ENCODE data around the gene NWD2. TPM values are rescaled to one million over a fixed set of nuclear protein-coding genes. Genes with fewer than 3 reads are reported as not detected.
A peak's percentile ranks its signal among the peaks of the same experiment; 100 is the strongest.
"Not testable (repeated sequence)": the region's sequence is repeated elsewhere in the genome, so short reads cannot be mapped to it uniquely, and the experiment has no call there.

The NWD2 gene
- total RNA-seq, 1 donor from 2014 or later, result 1.5 TPM

- DNase-seq (ENCODE audit: extremely low spot score, unreplicated experiment), result no peak
- Mint-ChIP-seq H3K36me3 (peaks cover 10% of the 10 kb centered on the region), H3K27ac (peak overlapping the region; percentile 88), H3K27me3 (no peaks in the 10 kb centered on the region), H3K4me3 (no peak overlapping the region), H3K9me3 (no peaks in the 10 kb centered on the region), H3K4me1 (ENCODE audit: unreplicated experiment) (peaks cover 21% of the 10 kb centered on the region)
- no peak for TF ChIP-seq CTCF (conservative IDR thresholded peaks at IDR 0.05)
Measured at GRCh38 chr4:37489697-37490096, 245.2 kb downstream of the NWD2 start.

- Mint-ChIP-seq H3K4me3 (peak overlapping the region; percentile 67), H3K27ac (peak overlapping the region; percentile 88), H3K4me1 (ENCODE audit: unreplicated experiment) (peaks cover 14% of the 10 kb centered on the region), H3K9me3 (no peaks in the 10 kb centered on the region), H3K27me3 (no peaks in the 10 kb centered on the region), H3K36me3 (peaks cover 15% of the 10 kb centered on the region)
- TF ChIP-seq CTCF (conservative IDR thresholded peaks at IDR 0.05), result no peak
- DNase-seq (ENCODE audit: extremely low spot score, unreplicated experiment), result no peak
Measured at GRCh38 chr4:37490391-37491347, 246.1 kb downstream of the NWD2 start.

- DNase-seq (ENCODE audit: extremely low spot score, unreplicated experiment); H3K4me1 Mint-ChIP-seq (ENCODE audit: unreplicated experiment); H3K9me3 Mint-ChIP-seq; H3K27me3 Mint-ChIP-seq; H3K27ac Mint-ChIP-seq; H3K4me3 Mint-ChIP-seq: not testable (repeated sequence)
- peaks cover 21% of the 10 kb centered on the region for H3K36me3 Mint-ChIP-seq
Measured at GRCh38 chr4:37495353-37495752, 250.8 kb downstream of the NWD2 start.

Small RNA genes within 50 kb of the gene (microRNA-seq; reads per million reads assigned to microRNA genes)
- not detected for gene MIR4801
